ENCODE results near the gene RPL35.

- no peak for TF ChIP-seq POLR2A (IDR thresholded peaks at IDR 0.05; ENCODE audit: low read depth, low read length)
- TF ChIP-seq NFYB (IDR thresholded peaks at IDR 0.05; ENCODE audit: insufficient read depth, low read depth, low read length): no peak
- no peak for TF ChIP-seq HDGF (IDR thresholded peaks at IDR 0.05)
- TF ChIP-seq ZSCAN29 (IDR thresholded peaks at IDR 0.05): no peak
- no peak for TF ChIP-seq EGR1 (IDR thresholded peaks at IDR 0.05; ENCODE audit: borderline replicate concordance in 1 of 2, low read depth in 2 of 2, low read length in 2 of 2)
- TF ChIP-seq ZBTB33 (IDR thresholded peaks at IDR 0.05): no peak
- TF ChIP-seq CTCF (IDR thresholded peaks at IDR 0.05 in 2 of 3, conservative IDR thresholded peaks at IDR 0.05 in 1 of 3; ENCODE audit: control insufficient read depth in 2 of 3, extremely low read depth in 1 of 3, insufficient read depth in 1 of 3, low read depth in 3 of 3, low read length in 3 of 3): no peak
- no peak for TF ChIP-seq USF1 (IDR thresholded peaks at IDR 0.05; ENCODE audit: borderline replicate concordance, extremely low read length, insufficient read depth, low read depth, low read length)
- no peak for TF ChIP-seq YY1 (IDR thresholded peaks at IDR 0.05; ENCODE audit: low read depth, low read length)
- no peak for TF ChIP-seq TCF7 (IDR thresholded peaks at IDR 0.05; ENCODE audit: borderline replicate concordance)
- TF ChIP-seq RB1 (IDR thresholded peaks at IDR 0.05; ENCODE audit: borderline replicate concordance): no peak
- TF ChIP-seq SMARCA5 (IDR thresholded peaks at IDR 0.05): no peak
- no peak for TF ChIP-seq SMAD1 (IDR thresholded peaks at IDR 0.05; ENCODE audit: low read depth, partially characterized antibody)
These were observed 45.2 kb upstream of the RPL35 start for GRCh38 chr9:124906966-124907365.

Data from GM12878 (cell line).